PFSK-1 (cell line): ENCODE data around the gene NTN1.

ENCODE experiments used
- FOXP2 ChIP-seq: optimal IDR thresholded peaks from 2 replicates; pipeline ENCODE3; 2011; ENCODE audit warnings: borderline replicate concordance, control low read depth, inconsistent platforms; ENCODE audit not compliant: insufficient read depth; ENCODE audit errors: extremely low read length, extremely low read depth
- POLR2AphosphoS5 ChIP-seq: IDR thresholded peaks from 2 replicates; pipeline ENCODE4 v1.6.1; 2012; ENCODE audit warnings: low read depth, mild to moderate bottlenecking, control low read depth, low read length, moderate library complexity
- REST ChIP-seq, 2 experiments: IDR thresholded peaks; 2 replicates each; pipeline versions ENCODE4 v1.6.1 to v1.8.0; 2011 to 2012; ENCODE audit warnings: low read depth in 2 of 2, low read length in 2 of 2, control low read depth in 1 of 2, inconsistent platforms in 1 of 2, mild to moderate bottlenecking in 1 of 2, moderate library complexity in 1 of 2; ENCODE audit not compliant: insufficient read depth in 1 of 2
- SIN3A ChIP-seq: IDR thresholded peaks from 2 replicates; pipeline ENCODE4 v1.6.1; 2012; ENCODE audit warnings: mild to moderate bottlenecking, low read length, moderate library complexity, borderline replicate concordance; ENCODE audit not compliant: insufficient read depth
- TAF1 ChIP-seq: IDR thresholded peaks from 2 replicates; pipeline ENCODE4 v1.6.1; 2012; ENCODE audit warnings: low read length, control low read depth, borderline replicate concordance; ENCODE audit not compliant: insufficient read depth

- TF ChIP-seq POLR2AphosphoS5 (no peak), TAF1 (no peak), SIN3A (no peak), REST (IDR thresholded peaks at IDR 0.05; ENCODE audit: insufficient read depth in 1 of 2, low read depth in 2 of 2, low read length in 2 of 2) (no peak), FOXP2 (no peak)
Measured at GRCh38 chr17:9272501-9273200, 251.3 kb downstream of the NTN1 start.
